ENCODE data around the gene RGMB.

The RGMB gene

GRCh38 chr5:98827161-98827560 is 53.7 kb downstream of the RGMB start:
- no peak for DNase-seq (ENCODE audit: low read depth in 3 of 3)

GRCh38 chr5:98827588-98828284 is 54.3 kb downstream of the RGMB start:
- no peak for DNase-seq (ENCODE audit: low read depth in 3 of 3)

DNA sequence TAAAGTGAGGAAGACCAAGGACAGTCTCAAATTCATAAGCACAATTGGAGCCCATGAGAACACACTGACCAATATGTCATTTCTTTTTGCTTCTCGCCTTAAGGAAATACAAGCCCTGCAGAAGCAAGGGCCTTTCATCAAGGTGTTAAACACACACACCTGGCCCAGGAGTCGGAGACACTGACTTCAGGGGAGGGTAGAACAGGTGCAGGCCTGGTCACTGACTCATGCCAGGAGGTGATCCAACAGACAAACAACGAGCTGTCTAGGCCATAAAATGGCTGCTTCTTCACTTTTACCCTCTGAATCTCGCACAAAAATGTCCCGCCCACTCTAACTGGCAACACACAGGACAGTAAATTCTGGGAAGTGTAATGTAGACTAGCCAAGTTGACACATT is 62.7 kb downstream of the RGMB start:
- no peak for DNase-seq (ENCODE audit: low read depth in 3 of 3)

GRCh38 chr5:98839469-98840383 is 66.3 kb downstream of the RGMB start:
- peak in 1 of 3 donors; percentile 10 for DNase-seq (ENCODE audit: low read depth in 3 of 3)

DNA sequence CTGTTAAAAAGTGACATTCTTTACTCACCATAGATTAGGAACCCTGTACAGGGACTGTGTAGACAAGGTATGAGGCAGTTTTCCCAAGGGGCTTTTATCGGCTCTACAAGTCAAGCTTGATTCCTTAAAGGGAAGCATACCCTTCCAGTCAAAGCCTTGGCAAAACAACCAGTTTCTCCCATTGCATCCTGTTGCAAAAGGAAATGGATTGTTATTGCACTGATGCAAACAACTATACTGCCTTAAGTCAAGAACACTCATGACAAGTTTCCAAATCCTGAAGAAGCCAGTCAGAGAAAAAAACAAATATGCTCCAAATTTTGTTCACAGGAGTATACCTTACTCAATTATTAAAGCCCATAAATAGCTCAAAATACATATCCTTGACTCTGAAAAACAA is 67.5 kb downstream of the RGMB start:
- no peak for DNase-seq (ENCODE audit: low read depth in 3 of 3)

DNA sequence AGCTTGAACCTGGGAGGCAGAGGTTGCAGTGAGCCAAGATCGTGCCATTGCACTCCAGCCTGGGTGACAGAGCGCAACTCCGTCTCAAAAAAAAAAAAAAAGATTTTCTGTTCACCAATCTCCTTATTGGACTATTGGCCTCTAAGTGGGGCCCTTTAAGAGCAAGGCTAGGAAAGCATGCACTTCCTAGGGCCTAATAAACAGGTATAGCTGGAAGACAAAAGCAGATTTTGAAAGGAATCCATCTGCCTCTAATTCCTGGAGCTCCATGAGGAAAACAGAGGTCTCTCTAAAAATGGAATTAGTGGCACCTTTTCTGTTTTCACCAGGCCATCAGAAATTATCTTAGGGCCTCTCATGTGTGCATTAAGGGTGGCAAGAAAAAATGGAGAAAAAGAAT is 70.0 kb downstream of the RGMB start:
- no peak for DNase-seq (ENCODE audit: low read depth in 3 of 3)

DNA sequence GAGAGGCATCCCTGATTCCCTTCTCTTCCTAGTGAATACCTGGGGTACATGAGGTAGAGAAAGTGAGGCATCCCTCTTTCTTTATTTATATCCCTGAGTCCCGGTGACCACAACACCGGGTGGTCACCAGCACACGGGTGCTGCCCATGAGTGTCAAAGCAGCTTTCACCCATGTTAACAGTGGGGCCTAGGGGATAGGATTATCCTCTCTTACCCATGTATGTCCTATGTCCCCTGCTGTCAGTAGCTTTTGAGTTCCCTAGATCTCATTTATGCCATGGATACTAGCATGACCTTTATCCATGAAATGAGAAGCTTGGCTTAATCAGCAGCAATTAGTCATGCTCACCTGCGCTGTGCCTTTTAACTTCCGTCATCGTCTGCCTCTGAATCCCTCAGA is 71.4 kb downstream of the RGMB start:
- no peak for DNase-seq (ENCODE audit: low read depth in 3 of 3)

DNA sequence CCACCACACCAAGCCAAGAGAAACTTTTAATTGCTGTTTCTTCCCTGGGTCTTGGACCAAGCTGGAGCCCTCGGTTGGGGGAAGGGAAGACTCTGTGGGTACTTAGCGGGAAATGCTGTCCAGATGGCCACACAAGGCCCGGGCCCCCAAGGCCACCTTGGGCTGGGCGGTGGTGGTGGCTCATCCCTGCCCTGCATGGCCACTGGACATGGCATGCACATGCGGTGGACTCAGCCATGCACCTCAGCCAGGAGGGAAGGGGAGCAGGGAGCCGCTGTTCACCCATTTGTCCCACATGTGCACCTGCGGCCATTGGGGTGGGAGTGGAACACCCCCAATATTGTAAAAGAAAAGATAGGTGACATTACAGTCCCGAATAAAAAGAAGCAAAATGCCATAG is 72.4 kb downstream of the RGMB start:
- DNase-seq (ENCODE audit: low read depth in 3 of 3): no peak
